ENCODE results near the gene NKPD1.

The NKPD1 gene

DNA sequence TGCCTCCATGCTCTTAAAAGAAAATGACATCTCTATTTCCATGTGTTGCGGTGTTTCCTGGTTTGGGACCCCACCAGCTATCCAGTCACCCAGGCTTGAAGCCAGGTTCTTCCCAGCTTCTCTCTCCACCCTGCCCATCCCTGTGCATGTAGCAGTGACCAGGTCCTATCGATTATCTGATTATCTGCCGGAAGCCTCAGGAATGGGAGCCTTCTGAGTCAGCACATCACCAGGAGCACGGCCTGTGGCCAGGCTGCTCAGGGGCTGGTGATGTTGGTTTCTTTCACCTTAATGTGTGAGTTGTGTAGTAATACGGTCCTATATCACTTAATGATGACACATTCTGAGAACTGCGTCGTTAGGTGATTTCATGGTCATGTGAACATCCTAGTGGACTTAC, 34.1 kb downstream of the NKPD1 start:
- no peak overlapping the region for H3K4me2 ChIP-seq (ENCODE audit: low read length)
- no peak overlapping the region for H3K4me3 ChIP-seq (ENCODE audit: low read depth, low read length)
- TF ChIP-seq, protein P1, sequence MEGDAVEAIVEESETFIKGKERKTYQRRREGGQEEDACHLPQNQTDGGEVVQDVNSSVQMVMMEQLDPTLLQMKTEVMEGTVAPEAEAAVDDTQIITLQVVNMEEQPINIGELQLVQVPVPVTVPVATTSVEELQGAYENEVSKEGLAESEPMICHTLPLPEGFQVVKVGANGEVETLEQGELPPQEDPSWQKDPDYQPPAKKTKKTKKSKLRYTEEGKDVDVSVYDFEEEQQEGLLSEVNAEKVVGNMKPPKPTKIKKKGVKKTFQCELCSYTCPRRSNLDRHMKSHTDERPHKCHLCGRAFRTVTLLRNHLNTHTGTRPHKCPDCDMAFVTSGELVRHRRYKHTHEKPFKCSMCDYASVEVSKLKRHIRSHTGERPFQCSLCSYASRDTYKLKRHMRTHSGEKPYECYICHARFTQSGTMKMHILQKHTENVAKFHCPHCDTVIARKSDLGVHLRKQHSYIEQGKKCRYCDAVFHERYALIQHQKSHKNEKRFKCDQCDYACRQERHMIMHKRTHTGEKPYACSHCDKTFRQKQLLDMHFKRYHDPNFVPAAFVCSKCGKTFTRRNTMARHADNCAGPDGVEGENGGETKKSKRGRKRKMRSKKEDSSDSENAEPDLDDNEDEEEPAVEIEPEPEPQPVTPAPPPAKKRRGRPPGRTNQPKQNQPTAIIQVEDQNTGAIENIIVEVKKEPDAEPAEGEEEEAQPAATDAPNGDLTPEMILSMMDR (IDR thresholded peaks at IDR 0.05), result no peak
- peaks cover 30% of the 10 kb centered on the region for H3K79me2 ChIP-seq
- no peak overlapping the region for H2AFZ ChIP-seq
- no peaks in the 10 kb centered on the region for H3K9me3 ChIP-seq (ENCODE audit: control insufficient read depth, low read length)
- peaks cover 3% of the 10 kb centered on the region for H3K4me1 ChIP-seq
- H3K27ac ChIP-seq, result no peak overlapping the region
- H3K36me3 ChIP-seq (ENCODE audit: control insufficient read depth, insufficient read depth, low read length), result no peaks in the 10 kb centered on the region
- no peak overlapping the region for H3K9ac ChIP-seq
- no peaks in the 10 kb centered on the region for H3K27me3 ChIP-seq (ENCODE audit: control insufficient read depth, insufficient read depth, low read length)

DNA sequence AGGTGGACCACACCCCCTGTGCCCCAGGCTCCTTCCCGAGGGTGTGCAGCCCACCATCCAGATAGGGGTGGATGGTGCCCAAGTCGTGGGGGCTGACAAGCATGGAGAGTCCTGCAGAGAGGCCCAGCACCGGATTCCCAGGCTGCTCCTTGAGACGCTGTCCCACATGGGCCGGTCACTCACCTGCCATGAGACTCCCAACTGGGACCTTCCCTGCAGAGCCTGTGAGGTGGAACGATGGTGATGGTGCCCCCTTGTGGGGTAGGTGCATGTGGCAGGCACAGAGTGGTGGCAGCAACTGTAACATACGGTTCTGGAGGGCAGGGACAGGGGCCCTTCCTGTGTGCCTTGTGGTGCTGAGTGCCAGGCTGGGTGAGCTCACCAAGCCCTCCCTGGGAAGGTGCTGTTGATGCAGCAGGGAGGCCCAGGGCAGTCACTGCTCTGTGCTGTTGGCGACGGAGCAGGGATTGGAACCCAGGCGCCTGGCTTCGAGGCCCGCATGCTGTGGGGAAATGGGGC, 34.7 kb downstream of the NKPD1 start:
- Histone ChIP-seq H3K4me2 (ENCODE audit: low read length) (no peak overlapping the region), H3K79me2 (peaks cover 36% of the 10 kb centered on the region), H3K36me3 (ENCODE audit: control insufficient read depth, insufficient read depth, low read length) (no peaks in the 10 kb centered on the region), H3K9ac (no peak overlapping the region), H3K9me3 (ENCODE audit: control insufficient read depth, low read length) (no peaks in the 10 kb centered on the region), H3K4me3 (ENCODE audit: low read depth, low read length) (no peak overlapping the region), H2AFZ (no peak overlapping the region), H3K27me3 (ENCODE audit: control insufficient read depth, insufficient read depth, low read length) (no peaks in the 10 kb centered on the region), H3K4me1 (peaks cover 3% of the 10 kb centered on the region), H3K27ac (no peak overlapping the region)
- TF ChIP-seq, protein P1 (IDR thresholded peaks at IDR 0.05), result peak; percentile 78

DNA sequence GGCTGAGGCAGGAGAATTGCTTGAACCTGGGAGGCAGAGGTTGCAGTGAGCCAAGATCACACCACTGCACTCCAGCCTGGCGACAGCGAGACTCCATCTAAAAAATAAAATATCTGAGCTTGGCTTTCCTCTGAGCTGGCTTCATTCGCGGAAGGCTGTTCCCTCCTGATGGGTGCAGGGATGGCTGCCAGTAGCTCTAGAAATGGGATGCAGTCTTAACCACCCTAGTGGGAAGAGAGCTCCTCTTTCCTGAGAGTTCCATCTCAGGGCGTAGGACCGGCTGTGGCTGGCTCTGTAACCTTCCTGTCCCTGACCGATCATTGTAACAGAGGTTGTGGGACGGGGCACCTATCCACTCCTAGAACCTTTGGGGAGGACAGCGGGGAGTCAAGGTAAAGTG, 35.4 kb downstream of the NKPD1 start:
- Histone ChIP-seq H3K27me3 (ENCODE audit: control insufficient read depth, insufficient read depth, low read length) (no peaks in the 10 kb centered on the region), H3K4me1 (peaks cover 3% of the 10 kb centered on the region), H3K79me2 (peaks cover 40% of the 10 kb centered on the region), H3K4me2 (ENCODE audit: low read length) (no peak overlapping the region), H3K9ac (no peak overlapping the region), H3K36me3 (ENCODE audit: control insufficient read depth, insufficient read depth, low read length) (no peaks in the 10 kb centered on the region), H3K27ac (no peak overlapping the region), H3K9me3 (ENCODE audit: control insufficient read depth, low read length) (no peaks in the 10 kb centered on the region), H2AFZ (no peak overlapping the region), H3K4me3 (ENCODE audit: low read depth, low read length) (no peak overlapping the region)
- TF ChIP-seq, protein P1 (IDR thresholded peaks at IDR 0.05), result no peak

DNA sequence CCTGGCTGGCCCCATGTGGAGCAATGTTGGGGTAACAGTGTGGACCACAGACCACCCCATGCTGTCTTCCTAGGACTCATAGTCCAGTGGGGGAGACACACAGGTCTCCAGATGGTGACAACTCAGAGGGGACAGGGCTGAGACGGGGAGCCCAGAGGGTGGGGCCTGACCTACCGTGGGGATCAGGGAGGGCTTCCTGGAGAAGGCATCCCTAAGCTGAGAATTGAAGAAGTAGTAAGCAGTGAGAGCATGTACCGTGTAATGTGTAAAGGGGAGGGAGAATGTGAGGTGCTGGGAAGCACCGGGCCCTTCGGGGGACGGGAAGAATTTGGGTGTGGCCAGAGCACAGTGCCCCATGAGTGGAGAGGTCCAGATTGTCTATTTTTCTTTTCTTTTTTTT, 36.8 kb downstream of the NKPD1 start:
- no peak overlapping the region for H3K9ac ChIP-seq
- H2AFZ ChIP-seq, result no peak overlapping the region
- H3K4me3 ChIP-seq (ENCODE audit: low read depth, low read length), result no peak overlapping the region
- H3K79me2 ChIP-seq, result peaks cover 51% of the 10 kb centered on the region
- no peak overlapping the region for H3K27ac ChIP-seq
- no peak overlapping the region for H3K4me2 ChIP-seq (ENCODE audit: low read length)
- no peaks in the 10 kb centered on the region for H3K9me3 ChIP-seq (ENCODE audit: control insufficient read depth, low read length)
- TF ChIP-seq, protein P1 (IDR thresholded peaks at IDR 0.05), result no peak
- no peaks in the 10 kb centered on the region for H3K27me3 ChIP-seq (ENCODE audit: control insufficient read depth, insufficient read depth, low read length)
- no peaks in the 10 kb centered on the region for H3K36me3 ChIP-seq (ENCODE audit: control insufficient read depth, insufficient read depth, low read length)
- H3K4me1 ChIP-seq, result peaks cover 3% of the 10 kb centered on the region

DNA sequence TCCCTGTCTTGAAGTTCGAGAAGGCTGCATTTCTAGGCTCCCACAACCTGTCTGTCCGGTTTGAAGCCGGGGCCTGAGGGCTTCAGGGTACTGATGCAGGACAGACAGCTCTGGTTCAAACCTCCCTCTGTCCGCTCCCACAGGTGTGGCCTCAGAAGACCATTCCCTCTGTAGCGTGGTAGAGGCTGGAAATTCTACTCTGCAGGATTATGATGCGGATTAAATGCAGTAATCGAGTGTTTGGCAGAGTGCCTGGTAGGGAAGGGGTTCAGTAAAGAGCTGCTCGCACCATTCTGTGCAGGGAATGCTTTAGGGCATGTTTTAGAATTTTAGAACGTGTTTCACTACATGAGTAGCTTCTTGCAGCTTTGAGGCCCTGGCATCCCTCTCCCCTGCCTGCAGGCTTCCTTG, 37.3 kb downstream of the NKPD1 start:
- H3K27ac ChIP-seq, result no peak overlapping the region
- H3K36me3 ChIP-seq (ENCODE audit: control insufficient read depth, insufficient read depth, low read length), result no peaks in the 10 kb centered on the region
- no peaks in the 10 kb centered on the region for H3K27me3 ChIP-seq (ENCODE audit: control insufficient read depth, insufficient read depth, low read length)
- peaks cover 3% of the 10 kb centered on the region for H3K4me1 ChIP-seq
- no peaks in the 10 kb centered on the region for H3K9me3 ChIP-seq (ENCODE audit: control insufficient read depth, low read length)
- H3K79me2 ChIP-seq, result peaks cover 55% of the 10 kb centered on the region
- H3K9ac ChIP-seq, result no peak overlapping the region
- H3K4me3 ChIP-seq (ENCODE audit: low read depth, low read length), result no peak overlapping the region
- H3K4me2 ChIP-seq (ENCODE audit: low read length), result no peak overlapping the region
- TF ChIP-seq, protein P1 (IDR thresholded peaks at IDR 0.05), result no peak
- H2AFZ ChIP-seq, result no peak overlapping the region

Data from parathyroid adenoma (tissue), 2 donors.